ENCODE data around the gene RMC1.

DNA sequence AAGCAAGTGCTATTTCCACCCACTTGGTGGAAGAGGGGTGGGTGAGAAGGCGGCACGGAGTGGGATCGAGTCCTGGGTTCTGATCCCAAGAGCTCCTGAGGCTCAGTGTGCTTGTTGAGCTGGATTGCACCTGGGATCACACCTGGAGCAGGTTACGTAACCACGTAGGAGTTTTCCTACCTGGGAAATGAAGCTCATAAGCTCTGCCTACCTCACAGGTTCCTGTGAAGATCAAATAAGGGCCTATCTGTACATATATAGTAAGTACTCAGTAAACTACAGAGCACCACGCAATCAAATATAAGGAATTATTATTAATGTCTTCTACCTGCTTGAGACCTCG, 72.0 kb downstream of the RMC1 start:
- TF ChIP-seq CREB1 (IDR thresholded peaks at IDR 0.05; ENCODE audit: low read depth) (no peak), FOXM1 (IDR thresholded peaks at IDR 0.05; ENCODE audit: borderline replicate concordance, low read depth) (no peak)
